ENCODE results near the gene LYPD5.
"Not testable (repeated sequence)": the region's sequence is repeated elsewhere in the genome, so short reads cannot be mapped to it uniquely, and the experiment has no call there.

LYPD5 gene

GRCh38 chr19:43809762-43810696 lies 7.8 kb upstream of the LYPD5 start:
- TF ChIP-seq EZH2 (IDR thresholded peaks at IDR 0.05) (no peak), FOXP2 (optimal IDR thresholded peaks at IDR 0.05; ENCODE audit: control extremely low read depth, extremely low read length, insufficient read depth) (no peak), POLR2AphosphoS5 (IDR thresholded peaks at IDR 0.05; ENCODE audit: borderline replicate concordance, low read depth, low read length) (no peak)
- Histone ChIP-seq H3K27ac (no peak overlapping the region), H3K36me3 (ENCODE audit: insufficient read depth, low read length) (no peaks in the 10 kb centered on the region), H3K4me3 (no peak overlapping the region), H3K9ac (ENCODE audit: insufficient read length) (no peak overlapping the region), H3K9me3 (ENCODE audit: low read depth, low read length) (no peaks in the 10 kb centered on the region)
- DNase-seq (ENCODE audit: low read depth, low spot score): peak; percentile 39

- Histone ChIP-seq H3K9me3 (ENCODE audit: low read depth, low read length) (no peaks in the 10 kb centered on the region), H3K4me3 (no peak overlapping the region), H3K9ac (ENCODE audit: insufficient read length) (no peak overlapping the region), H3K36me3 (ENCODE audit: insufficient read depth, low read length) (no peaks in the 10 kb centered on the region), H3K27ac (no peak overlapping the region)
- DNase-seq (ENCODE audit: low read depth, low spot score): no peak
- TF ChIP-seq FOXP2 (optimal IDR thresholded peaks at IDR 0.05; ENCODE audit: control extremely low read depth, extremely low read length, insufficient read depth): no peak
- TF ChIP-seq POLR2AphosphoS5 (IDR thresholded peaks at IDR 0.05; ENCODE audit: borderline replicate concordance, low read depth, low read length): no peak
- no peak for TF ChIP-seq EZH2 (IDR thresholded peaks at IDR 0.05)
Measured at GRCh38 chr19:43807651-43808050, 5.4 kb upstream of the LYPD5 start.

DNA sequence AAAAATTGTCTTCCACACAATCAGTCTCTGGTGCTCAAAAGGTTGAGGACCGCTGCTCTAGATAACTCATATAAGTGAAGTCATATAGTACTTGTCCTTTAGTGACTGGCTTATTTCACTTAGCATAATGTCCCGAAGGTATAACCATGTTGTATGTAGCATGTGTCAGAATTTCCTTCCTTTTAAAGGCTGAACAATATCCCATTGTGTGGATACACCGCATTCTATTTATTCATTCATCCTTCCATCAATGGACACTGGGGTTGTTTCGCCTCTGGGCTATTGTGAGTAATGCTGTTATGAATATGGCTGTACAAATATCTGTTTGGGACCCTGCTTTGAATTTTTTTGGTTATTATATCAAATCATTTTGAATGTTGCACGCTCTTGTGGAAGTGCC lies 4.6 kb upstream of the LYPD5 start:
- Histone ChIP-seq H3K9me3 (ENCODE audit: low read depth, low read length) (no peaks in the 10 kb centered on the region), H3K36me3 (ENCODE audit: insufficient read depth, low read length) (no peaks in the 10 kb centered on the region), H3K27ac (no peak overlapping the region), H3K9ac (ENCODE audit: insufficient read length) (no peak overlapping the region), H3K4me3 (no peak overlapping the region)
- no peak for DNase-seq (ENCODE audit: low read depth, low spot score)
- TF ChIP-seq EZH2 (IDR thresholded peaks at IDR 0.05) (no peak), POLR2AphosphoS5 (IDR thresholded peaks at IDR 0.05; ENCODE audit: borderline replicate concordance, low read depth, low read length) (no peak), FOXP2 (optimal IDR thresholded peaks at IDR 0.05; ENCODE audit: control extremely low read depth, extremely low read length, insufficient read depth) (no peak)

DNA sequence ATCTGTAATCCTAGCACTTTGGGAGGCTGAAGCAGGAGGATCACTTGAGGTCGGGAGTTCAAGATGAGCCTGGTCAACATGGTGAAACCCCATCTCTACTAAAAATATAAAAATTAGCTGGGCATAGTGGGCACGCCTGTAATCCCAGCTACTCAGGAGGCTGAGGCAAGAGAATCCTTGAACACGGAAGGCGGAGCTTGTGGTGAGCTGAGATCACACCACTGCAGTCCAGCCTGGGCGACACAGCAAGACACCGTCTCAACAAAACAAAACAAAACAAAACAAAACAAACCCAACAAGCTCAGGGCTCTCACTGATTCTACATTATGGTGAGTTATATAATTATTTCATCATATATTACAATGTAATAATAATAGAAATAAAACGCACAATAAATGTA lies 4.2 kb upstream of the LYPD5 start:
- H3K36me3 ChIP-seq (ENCODE audit: insufficient read depth, low read length); DNase-seq (ENCODE audit: low read depth, low spot score); H3K27ac ChIP-seq; H3K4me3 ChIP-seq; H3K9me3 ChIP-seq (ENCODE audit: low read depth, low read length); H3K9ac ChIP-seq (ENCODE audit: insufficient read length): not testable (repeated sequence)

DNA sequence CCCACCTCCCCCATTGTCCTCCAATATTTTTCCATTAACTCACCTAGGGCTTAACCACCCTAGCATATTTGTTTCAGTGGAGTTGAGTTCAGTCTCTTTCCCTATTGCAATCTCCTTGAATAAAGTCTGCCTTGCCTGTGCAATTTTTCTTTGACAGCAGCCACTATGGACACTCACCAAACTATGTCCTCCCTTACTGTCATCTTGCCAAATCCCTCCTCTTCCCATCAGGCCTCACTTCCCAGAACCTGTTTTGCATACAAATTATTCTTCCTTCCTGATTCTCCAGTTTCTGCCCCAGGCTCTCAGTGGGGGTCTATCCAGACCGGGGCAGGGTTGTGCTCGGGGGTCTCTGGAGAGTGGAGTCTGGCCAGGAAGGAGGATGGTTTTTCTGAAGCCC lies 2.2 kb upstream of the LYPD5 start:
- Histone ChIP-seq H3K36me3 (ENCODE audit: insufficient read depth, low read length) (no peaks in the 10 kb centered on the region), H3K27ac (no peak overlapping the region), H3K9ac (ENCODE audit: insufficient read length) (no peak overlapping the region), H3K4me3 (no peak overlapping the region), H3K9me3 (ENCODE audit: low read depth, low read length) (no peaks in the 10 kb centered on the region)
- TF ChIP-seq EZH2 (IDR thresholded peaks at IDR 0.05) (no peak), POLR2AphosphoS5 (IDR thresholded peaks at IDR 0.05; ENCODE audit: borderline replicate concordance, low read depth, low read length) (no peak), FOXP2 (optimal IDR thresholded peaks at IDR 0.05; ENCODE audit: control extremely low read depth, extremely low read length, insufficient read depth) (no peak)
- DNase-seq (ENCODE audit: low read depth, low spot score): no peak

DNA sequence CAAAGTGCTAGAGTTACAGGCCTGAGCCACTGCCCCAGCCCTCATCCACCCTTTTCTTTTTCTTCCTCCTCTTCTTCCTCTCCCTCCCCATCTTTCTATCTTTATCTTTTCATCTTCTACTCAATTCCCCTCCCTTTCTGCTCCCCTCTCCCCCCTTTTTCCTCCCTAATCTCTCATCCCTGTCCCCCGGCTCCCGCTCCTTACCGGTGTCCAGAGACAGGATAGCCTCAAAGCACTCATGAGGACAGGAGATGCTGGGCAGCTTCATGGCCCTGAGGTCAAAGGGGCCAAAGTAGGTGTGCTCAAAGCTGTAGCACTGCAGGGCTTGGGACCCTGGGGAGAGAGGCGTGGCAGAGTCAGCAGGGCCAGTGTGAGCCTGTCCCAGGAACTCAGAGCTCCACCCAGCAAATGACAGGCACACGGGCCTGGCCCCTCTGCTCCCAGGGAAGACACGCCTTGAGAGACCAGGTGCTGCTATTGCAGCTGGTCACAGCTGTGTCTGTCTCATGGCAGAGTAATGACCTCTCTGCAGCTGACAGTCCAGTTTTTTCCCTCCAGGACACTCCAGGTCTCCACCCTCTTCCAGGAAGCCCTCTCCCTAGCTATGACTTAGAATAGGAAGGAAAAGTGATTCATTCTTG lies 2.6 kb downstream of the LYPD5 start:
- no peaks in the 10 kb centered on the region for H3K9me3 ChIP-seq (ENCODE audit: low read depth, low read length)
- no peak for DNase-seq (ENCODE audit: low read depth, low spot score)
- no peak overlapping the region for H3K9ac ChIP-seq (ENCODE audit: insufficient read length)
- H3K36me3 ChIP-seq (ENCODE audit: insufficient read depth, low read length): no peaks in the 10 kb centered on the region
- no peak overlapping the region for H3K27ac ChIP-seq
- TF ChIP-seq FOXP2 (optimal IDR thresholded peaks at IDR 0.05; ENCODE audit: control extremely low read depth, extremely low read length, insufficient read depth): no peak
- TF ChIP-seq POLR2AphosphoS5 (IDR thresholded peaks at IDR 0.05; ENCODE audit: borderline replicate concordance, low read depth, low read length): no peak
- no peak for TF ChIP-seq EZH2 (IDR thresholded peaks at IDR 0.05)
- no peak overlapping the region for H3K4me3 ChIP-seq

DNA sequence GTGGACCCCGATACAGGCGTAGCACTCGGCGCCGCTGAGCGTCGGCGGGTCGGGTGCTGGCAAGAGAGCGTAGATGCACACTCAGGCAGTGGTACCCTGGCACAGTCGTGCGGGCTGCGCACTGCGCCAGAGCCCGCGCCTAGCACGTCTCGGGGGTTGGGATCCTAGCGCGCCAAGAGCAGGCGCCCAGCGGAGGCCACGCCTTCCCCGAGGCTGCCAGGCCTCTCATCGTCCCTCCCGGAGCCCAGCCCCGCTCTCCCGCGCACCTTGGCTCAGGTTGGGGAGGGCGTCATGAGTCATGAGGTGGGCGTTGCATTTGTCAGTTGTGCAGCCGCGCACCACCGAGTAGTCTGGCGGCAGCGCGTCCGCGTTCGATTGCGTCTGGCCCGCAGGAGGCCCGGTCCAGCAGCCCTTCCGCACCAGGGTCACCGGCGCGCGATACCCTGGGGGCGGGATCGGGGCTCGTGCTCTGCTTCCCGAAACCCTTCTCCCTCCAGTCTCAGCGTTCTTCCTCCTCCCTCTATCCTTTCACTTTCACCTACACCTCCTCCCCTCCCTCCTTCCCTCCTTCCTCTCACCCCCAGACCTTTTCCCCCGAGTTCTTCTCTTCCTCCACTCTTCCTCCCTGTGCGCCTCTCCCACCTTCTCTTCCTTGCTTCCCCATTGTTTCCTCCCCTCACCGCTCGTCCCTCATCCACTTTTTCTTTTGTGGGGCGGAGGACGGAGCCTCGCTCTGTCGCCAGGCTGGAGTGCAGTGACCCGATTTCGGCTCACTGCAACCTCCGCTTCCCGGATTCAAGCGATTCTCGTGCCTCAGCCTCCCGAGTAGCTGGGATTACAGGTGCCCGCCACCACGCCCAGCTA lies 3.5 kb downstream of the LYPD5 start:
- H3K4me3 ChIP-seq: peak overlapping the region; percentile 43; the same call in 1 of the 2 replicates
- no peak overlapping the region for H3K27ac ChIP-seq
- no peaks in the 10 kb centered on the region for H3K9me3 ChIP-seq (ENCODE audit: low read depth, low read length)
- no peak for TF ChIP-seq FOXP2 (optimal IDR thresholded peaks at IDR 0.05; ENCODE audit: control extremely low read depth, extremely low read length, insufficient read depth)
- TF ChIP-seq POLR2AphosphoS5 (IDR thresholded peaks at IDR 0.05; ENCODE audit: borderline replicate concordance, low read depth, low read length): no peak
- TF ChIP-seq EZH2 (IDR thresholded peaks at IDR 0.05): no peak
- no peaks in the 10 kb centered on the region for H3K36me3 ChIP-seq (ENCODE audit: insufficient read depth, low read length)
- no peak overlapping the region for H3K9ac ChIP-seq (ENCODE audit: insufficient read length)
- DNase-seq (ENCODE audit: low read depth, low spot score): no peak

GRCh38 chr19:43798026-43798545 lies 4.2 kb downstream of the LYPD5 start:
- Histone ChIP-seq H3K27ac (no peak overlapping the region), H3K9ac (ENCODE audit: insufficient read length) (no peak overlapping the region), H3K4me3 (no peak overlapping the region; the same call in 1 of the 2 replicates), H3K36me3 (ENCODE audit: insufficient read depth, low read length) (no peaks in the 10 kb centered on the region), H3K9me3 (ENCODE audit: low read depth, low read length) (no peaks in the 10 kb centered on the region)
- no peak for DNase-seq (ENCODE audit: low read depth, low spot score)
- TF ChIP-seq FOXP2 (optimal IDR thresholded peaks at IDR 0.05; ENCODE audit: control extremely low read depth, extremely low read length, insufficient read depth): no peak
- no peak for TF ChIP-seq POLR2AphosphoS5 (IDR thresholded peaks at IDR 0.05; ENCODE audit: borderline replicate concordance, low read depth, low read length)
- TF ChIP-seq EZH2 (IDR thresholded peaks at IDR 0.05): no peak

Data from SK-N-MC (cell line).